IPS-18a (cell line): ENCODE results near the gene DDRGK1.

Source experiments
- H3K27ac ChIP-seq: one replicate; pipeline ENCODE4 v1.5.1; 2013; ENCODE audit warnings: low read length
- H3K27me3 ChIP-seq: one replicate; pipeline ENCODE4 v1.6.1; 2013; ENCODE audit warnings: mild to moderate bottlenecking, low read length; ENCODE audit not compliant: control insufficient read depth, insufficient read depth
- H3K36me3 ChIP-seq: one replicate; pipeline ENCODE4 v1.6.1; 2013; ENCODE audit warnings: low read depth, low read length; ENCODE audit not compliant: control insufficient read depth
- H3K4me1 ChIP-seq: one replicate; pipeline ENCODE4 v1.6.1; 2013; ENCODE audit warnings: low read depth, low read length; ENCODE audit not compliant: control insufficient read depth
- H3K4me3 ChIP-seq: one replicate; pipeline ENCODE4 v1.5.1; 2013; ENCODE audit warnings: low read length
- H3K9ac ChIP-seq: one replicate; pipeline ENCODE4 v1.6.1; 2013; ENCODE audit warnings: mild to moderate bottlenecking, low read length, moderate library complexity
- H3K9me3 ChIP-seq: one replicate; pipeline ENCODE4 v1.6.1; 2013; ENCODE audit warnings: low read depth, low read length; ENCODE audit not compliant: control insufficient read depth

The DDRGK1 gene

DNA sequence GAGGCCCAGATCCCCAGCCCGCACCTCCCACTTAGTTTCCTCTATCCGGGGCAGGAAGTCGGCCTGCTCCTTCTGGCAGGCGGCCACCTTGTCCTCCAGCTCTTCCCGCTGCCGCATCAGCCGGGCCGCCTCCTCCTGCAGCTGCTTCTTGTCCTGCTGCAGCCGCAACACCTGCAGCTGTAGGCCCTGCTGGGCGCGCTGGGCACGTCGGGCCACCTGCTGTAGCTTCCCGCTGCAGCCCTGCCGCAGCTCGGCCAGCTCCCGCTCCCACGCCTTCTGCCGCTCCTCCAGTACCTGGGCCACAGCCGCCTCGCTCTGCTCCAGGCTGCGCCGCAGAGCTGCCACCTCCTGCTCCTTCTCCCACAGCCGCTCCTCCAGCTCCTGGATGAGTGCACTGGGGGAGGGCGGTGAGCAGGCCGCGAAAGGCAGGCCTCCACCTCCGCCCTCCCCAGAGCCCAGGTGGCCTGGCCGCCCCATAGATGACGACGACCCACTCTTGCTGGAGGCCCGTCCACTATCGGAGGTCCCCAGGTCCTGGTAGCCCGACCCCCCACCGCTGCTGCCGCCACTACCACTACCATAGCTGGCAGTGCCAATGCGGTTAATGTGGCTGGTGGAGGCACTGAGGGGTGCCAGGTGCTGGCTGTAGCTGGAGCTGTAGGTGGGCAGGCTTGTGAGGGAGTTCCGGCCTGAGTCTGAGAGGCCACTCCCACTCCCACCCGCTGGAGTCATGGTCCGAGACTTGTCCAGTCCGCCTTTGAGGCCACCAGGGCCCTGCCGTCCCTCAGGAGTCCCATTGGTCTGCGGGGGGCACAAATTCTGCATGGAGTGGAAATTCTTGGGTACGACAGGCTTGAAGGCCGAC, 38.8 kb downstream of the DDRGK1 start:
- Histone ChIP-seq H3K9me3 (no peaks in the 10 kb centered on the region), H3K27ac (no peak overlapping the region), H3K4me3 (no peak overlapping the region)

DNA sequence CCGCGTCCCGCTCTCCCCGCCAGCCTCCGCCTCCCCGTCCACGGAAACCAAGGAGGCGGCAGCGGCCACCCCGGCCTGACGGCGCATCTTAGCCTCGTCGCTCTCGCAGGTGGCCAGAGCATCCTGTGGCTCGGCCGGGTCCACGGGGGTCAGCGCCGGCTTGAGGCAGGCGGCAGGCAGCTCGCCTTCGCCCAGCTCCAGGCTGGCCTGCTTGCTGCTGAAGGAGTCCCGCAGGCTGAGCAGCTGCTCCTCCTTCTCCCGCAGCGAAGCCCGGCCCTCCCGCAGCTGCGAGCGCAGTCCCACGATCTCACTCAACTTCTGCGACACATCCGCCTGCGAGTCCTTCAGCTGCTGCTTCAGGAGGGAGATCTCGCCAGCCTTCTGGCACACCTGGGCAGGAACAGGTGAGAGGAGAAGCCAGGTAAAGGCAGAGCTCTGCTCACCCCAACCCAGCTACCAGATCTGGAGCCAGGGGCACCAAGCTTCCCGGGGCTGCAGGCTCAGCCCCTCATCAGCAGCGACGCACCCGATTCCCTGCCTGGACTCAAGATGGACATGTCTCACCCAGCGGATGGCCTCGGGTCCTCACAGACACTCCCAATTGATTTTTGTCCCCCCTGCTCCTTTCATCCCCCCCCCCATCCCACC, 39.6 kb downstream of the DDRGK1 start:
- H3K4me3 ChIP-seq, result no peak overlapping the region
- H3K9me3 ChIP-seq, result no peaks in the 10 kb centered on the region
- H3K4me1 ChIP-seq, result peaks cover 5% of the 10 kb centered on the region
- peaks cover 12% of the 10 kb centered on the region for H3K27me3 ChIP-seq
- no peak overlapping the region for H3K27ac ChIP-seq
- H3K36me3 ChIP-seq, result no peaks in the 10 kb centered on the region
- H3K9ac ChIP-seq, result no peak overlapping the region

More for the DNA sequence above, 38.8 kb downstream of the DDRGK1 start:
- H3K36me3 ChIP-seq, result no peaks in the 10 kb centered on the region
- H3K9ac ChIP-seq, result no peak overlapping the region
- H3K4me1 ChIP-seq, result peaks cover 5% of the 10 kb centered on the region
- H3K27me3 ChIP-seq, result peaks cover 12% of the 10 kb centered on the region

GRCh38 chr20:3164043-3164762, 40.3 kb downstream of the DDRGK1 start:
- Histone ChIP-seq H3K4me1 (peaks cover 5% of the 10 kb centered on the region), H3K9me3 (no peaks in the 10 kb centered on the region), H3K27me3 (peaks cover 8% of the 10 kb centered on the region), H3K36me3 (no peaks in the 10 kb centered on the region), H3K27ac (no peak overlapping the region), H3K4me3 (no peak overlapping the region), H3K9ac (no peak overlapping the region)

- Histone ChIP-seq H3K9me3 (no peaks in the 10 kb centered on the region), H3K4me1 (peaks cover 5% of the 10 kb centered on the region), H3K27me3 (peaks cover 6% of the 10 kb centered on the region), H3K27ac (no peak overlapping the region), H3K4me3 (no peak overlapping the region), H3K36me3 (no peaks in the 10 kb centered on the region), H3K9ac (no peak overlapping the region)
These were observed 41.1 kb downstream of the DDRGK1 start for GRCh38 chr20:3163099-3164042.

DNA sequence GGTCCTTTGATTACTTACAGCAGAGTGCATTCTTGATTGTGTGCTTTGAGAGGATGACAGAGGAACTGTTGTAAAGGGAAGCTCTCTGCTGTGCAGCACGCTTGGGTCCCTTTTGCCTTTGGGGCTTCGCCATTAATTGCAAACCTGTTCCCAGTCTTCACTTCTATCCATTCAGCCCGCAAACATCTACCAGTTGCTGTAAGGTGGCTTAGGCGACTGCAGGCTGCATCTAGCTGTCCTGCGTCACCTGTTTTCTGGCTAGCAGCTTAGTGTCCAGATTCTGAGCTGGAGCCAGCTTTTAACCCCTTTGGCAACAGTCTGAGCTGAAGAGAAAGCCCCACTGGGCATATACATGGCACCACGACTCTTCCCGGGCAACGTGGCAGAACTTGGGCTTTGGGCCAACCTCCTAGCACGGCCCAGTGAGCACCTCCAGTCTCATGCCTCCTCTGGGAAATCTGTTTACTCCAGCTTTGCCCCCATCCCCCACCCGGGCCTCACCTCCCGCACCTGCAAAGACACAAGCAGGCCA, 42.3 kb downstream of the DDRGK1 start:
- no peak overlapping the region for H3K27ac ChIP-seq
- peaks cover under 1% of the 10 kb centered on the region for H3K27me3 ChIP-seq
- H3K4me3 ChIP-seq, result no peak overlapping the region
- no peak overlapping the region for H3K9ac ChIP-seq
- no peaks in the 10 kb centered on the region for H3K9me3 ChIP-seq
- H3K4me1 ChIP-seq, result peaks cover under 1% of the 10 kb centered on the region
- no peaks in the 10 kb centered on the region for H3K36me3 ChIP-seq

GRCh38 chr20:3161316-3162079, 43.0 kb downstream of the DDRGK1 start:
- no peak overlapping the region for H3K27ac ChIP-seq
- no peaks in the 10 kb centered on the region for H3K27me3 ChIP-seq
- no peak overlapping the region for H3K9ac ChIP-seq
- H3K9me3 ChIP-seq, result no peaks in the 10 kb centered on the region
- H3K4me1 ChIP-seq, result no peaks in the 10 kb centered on the region
- H3K36me3 ChIP-seq, result no peaks in the 10 kb centered on the region
- no peak overlapping the region for H3K4me3 ChIP-seq

GRCh38 chr20:3160418-3160817, 44.1 kb downstream of the DDRGK1 start:
- H3K4me1 ChIP-seq, result no peaks in the 10 kb centered on the region
- no peak overlapping the region for H3K9ac ChIP-seq
- H3K4me3 ChIP-seq, result peak overlapping the region; percentile 85
- no peaks in the 10 kb centered on the region for H3K9me3 ChIP-seq
- H3K27me3 ChIP-seq, result no peaks in the 10 kb centered on the region
- no peak overlapping the region for H3K27ac ChIP-seq
- H3K36me3 ChIP-seq, result no peaks in the 10 kb centered on the region

DNA sequence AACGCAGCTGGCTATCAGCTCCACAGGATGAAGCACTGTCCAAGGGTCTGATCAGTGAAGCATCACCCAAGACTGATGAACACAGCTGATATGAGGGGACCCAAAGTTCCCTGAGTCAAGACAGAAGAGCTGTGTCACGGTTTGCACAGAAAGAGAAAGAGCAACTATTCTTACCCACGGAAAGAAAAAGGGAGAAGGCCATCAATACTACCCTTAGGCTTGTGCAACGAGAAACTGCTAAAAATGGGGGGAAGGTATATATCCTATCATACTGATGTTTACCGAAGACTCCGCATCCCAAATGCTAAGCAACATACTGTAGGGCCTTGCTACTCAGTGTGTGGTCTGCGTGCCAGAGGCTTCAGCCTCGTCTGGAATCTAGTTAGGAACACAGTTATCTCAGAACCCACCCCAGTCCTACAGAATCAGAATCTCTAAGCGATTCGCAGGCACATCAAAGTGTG, 45.5 kb downstream of the DDRGK1 start:
- Histone ChIP-seq H3K4me3 (peak overlapping the region; percentile 85), H3K36me3 (no peaks in the 10 kb centered on the region), H3K27me3 (no peaks in the 10 kb centered on the region), H3K9me3 (no peaks in the 10 kb centered on the region), H3K4me1 (no peaks in the 10 kb centered on the region), H3K9ac (peak overlapping the region; percentile 80), H3K27ac (peak overlapping the region; percentile 31)

DNA sequence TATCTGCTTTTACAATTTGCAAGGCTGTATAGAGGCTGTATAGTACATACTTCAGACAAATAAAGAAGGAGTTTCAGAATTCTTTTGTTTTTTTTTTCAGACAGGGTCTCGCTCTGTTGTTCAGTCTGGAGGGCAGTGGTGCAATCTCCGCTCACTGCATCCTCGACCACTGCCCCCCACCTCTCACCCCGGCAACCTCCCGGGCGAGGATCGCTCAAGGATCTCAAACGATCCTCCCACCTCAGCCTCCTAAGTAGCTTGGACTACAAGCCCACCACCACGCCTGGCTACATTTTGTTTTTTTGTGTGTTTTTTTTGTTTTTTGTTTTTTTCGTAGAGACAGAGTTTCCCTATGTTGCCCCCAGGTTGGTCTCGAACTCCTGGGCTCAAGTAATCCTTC, 46.7 kb downstream of the DDRGK1 start:
- Histone ChIP-seq H3K27ac (no peak overlapping the region), H3K9me3 (no peaks in the 10 kb centered on the region), H3K27me3 (no peaks in the 10 kb centered on the region), H3K4me3 (no peak overlapping the region), H3K4me1 (no peaks in the 10 kb centered on the region), H3K9ac (no peak overlapping the region), H3K36me3 (no peaks in the 10 kb centered on the region)
